Raji (cell line): ENCODE measurements around the gene ADORA1.

Source experiments
- POLR2A ChIP-seq: IDR thresholded peaks from 2 replicates; pipeline ENCODE4 v1.6.1; 2011; ENCODE audit warnings: low read depth, low read length, control low read depth; ENCODE audit not compliant: insufficient read depth

Gene ADORA1

GRCh38 chr1:203127666-203128430 is at the start of gene ADORA1:
ADORA1 (plus strand) TSS chr1:203127726; CDS start chr1:203128842, 1,116 bp downstream.
- no peak for TF ChIP-seq POLR2A

DNA sequence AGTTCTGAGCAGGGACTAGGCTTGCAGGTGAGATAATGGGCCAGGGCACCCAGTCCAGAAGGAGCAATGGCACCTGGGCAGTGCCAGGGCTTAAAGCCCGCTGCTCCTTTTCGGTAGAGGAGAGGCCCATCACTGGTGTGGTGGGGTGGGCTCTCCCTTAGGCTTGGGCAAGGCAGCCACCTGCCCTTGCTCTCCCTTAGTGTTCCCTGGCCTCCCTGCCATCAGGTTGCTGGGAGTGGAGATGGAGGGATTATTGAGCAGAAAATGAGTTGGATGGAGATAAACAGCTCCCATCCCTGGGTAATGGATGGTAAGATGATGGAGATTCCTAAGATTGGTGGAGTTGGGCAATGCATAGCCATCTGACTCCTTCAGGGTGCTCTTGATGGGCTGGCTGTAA is 49.6 kb upstream of the ADORA1 start:
- no peak for TF ChIP-seq POLR2A

- TF ChIP-seq POLR2A, result no peak
Measured at GRCh38 chr1:203078478-203078877, 49.0 kb upstream of the ADORA1 start.

DNA sequence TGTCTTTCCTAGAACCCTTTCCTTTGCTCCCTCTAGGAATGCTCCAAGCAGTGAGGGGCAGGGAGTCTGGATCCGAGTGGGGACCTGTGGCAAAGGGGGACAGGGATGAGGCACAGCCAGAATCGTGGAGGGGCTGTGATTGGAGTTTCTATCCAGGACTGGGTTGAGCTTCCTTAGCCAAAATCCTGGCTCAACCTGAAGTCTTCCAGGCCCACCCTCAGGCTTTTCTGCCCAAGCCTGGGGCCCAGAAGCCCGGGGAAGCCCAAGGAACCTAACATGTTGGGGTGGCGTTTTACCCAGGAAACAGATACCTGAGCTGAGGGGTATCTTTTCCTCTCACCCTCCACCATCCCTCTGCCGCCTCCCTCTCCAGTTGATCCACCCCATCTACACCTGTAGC is 47.1 kb upstream of the ADORA1 start:
- no peak for TF ChIP-seq POLR2A

DNA sequence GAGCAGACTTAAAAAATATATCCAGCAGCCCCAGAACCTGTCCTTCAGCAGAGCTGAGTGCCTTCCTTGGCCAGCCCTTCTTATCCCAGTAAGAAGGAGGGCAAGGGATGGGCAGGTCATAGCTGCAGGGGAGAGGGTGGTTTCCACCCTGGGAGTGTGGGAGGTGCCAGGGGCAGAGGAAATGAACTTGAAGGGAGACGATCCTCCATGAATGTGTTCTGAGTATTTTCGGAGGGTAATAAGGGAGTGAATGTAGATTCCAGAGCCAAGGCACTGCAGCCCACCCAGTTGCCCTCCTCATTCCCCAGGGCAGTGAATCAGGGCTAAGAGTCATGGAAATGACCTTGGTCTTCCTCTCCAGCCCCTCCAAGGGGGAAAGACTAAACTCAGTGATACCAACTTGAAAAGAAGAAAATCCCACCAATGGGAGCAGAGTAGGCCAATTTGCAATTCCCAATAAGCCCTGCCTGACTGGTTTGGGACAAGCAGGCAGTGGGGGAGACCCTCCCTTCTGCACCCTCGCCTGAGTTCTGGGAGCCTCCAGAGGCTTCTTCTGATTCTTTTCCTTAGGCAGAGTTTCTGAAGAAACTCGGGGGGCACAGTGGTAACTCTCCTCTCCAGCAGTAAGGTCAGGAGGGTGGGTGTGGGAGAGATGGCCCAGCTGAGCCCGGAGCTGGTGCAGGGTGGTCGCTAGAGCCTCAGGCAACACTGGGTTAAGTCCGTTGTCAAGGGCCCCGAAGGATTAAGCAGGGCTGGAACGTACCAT is 45.9 kb upstream of the ADORA1 start:
- no peak for TF ChIP-seq POLR2A

DNA sequence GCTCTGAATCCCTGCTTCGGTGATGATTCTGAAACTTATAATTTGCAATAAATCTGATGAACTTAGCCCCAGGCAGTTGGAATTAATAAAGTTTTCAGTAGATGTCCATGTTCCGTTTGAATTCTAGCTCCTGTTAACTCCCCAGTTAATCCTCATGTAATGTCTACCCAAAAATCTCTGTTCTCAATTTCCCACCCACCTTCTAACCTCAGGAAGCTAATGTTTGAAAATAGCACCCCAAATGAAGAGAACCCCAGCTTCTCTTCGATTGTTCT is 45.4 kb upstream of the ADORA1 start:
- TF ChIP-seq POLR2A, result no peak

GRCh38 chr1:203082571-203083462 is 44.7 kb upstream of the ADORA1 start:
- no peak for TF ChIP-seq POLR2A

DNA sequence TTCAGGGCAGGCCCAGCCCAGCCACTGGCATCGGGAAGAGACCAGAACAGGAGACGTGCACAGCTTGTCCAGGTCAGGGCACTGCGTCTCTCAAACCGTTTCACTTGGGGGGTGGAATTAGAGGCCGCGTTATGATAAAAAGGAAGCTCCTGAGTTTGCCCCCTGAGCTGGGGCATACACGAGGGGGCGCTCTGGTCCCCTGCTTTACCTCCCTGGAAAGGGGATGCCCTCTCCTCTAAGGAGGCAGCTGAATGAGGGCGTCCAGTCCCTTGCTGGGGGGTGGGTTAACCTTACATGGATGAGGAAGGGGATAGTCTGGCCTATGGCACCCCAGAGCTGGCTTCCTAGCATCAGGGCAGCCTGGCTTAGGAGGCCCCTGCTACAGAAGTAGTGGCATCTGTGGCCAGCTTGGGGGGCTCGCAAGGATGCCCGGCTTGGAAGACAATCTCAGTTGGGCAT is 44.0 kb upstream of the ADORA1 start:
- no peak for TF ChIP-seq POLR2A

- no peak for TF ChIP-seq POLR2A
Measured at GRCh38 chr1:203084588-203085527, 42.7 kb upstream of the ADORA1 start.

GRCh38 chr1:203085528-203086406 is 41.8 kb upstream of the ADORA1 start, which contains the start of gene MYOG:
MYOG (minus strand) TSS chr1:203086012; CDS start chr1:203085961, 51 bp downstream.
- no peak for TF ChIP-seq POLR2A

DNA sequence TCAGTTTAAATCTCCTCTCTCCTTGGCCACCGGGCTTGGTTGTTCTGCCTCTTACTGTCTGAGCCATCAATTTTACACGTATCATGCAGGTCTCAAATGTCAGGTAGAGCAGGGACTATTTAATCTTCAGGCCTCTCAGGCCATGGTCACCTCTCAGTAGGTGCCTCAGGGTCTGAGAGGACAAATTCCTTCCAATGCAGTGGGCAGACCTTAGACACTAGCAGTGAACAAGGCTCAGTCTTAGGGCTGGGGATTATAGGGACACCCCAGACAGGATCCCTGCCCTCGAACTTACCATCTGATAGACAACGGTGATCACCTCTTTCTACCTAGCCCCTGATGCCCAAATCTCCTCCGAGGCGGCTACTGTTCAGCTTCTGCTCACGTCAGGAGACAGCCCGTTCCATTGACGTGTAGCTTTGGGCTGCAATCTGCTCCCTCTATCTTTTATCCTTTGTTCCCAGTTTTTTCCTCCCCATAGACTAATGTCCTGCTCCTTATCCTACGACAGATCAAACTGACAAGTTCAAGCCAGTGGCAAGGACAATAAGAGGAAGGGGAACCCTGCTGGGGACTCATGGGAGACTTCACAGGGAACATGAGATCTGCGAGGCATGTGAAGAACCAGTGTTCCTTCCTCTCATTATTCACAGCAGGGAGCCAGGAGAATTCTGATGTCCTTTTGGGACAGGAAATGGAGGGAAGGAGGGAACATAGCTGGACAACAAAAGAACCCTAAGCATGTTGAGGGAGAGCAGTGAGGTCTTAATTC is 40.3 kb upstream of the ADORA1 start:
- TF ChIP-seq POLR2A, result no peak

DNA sequence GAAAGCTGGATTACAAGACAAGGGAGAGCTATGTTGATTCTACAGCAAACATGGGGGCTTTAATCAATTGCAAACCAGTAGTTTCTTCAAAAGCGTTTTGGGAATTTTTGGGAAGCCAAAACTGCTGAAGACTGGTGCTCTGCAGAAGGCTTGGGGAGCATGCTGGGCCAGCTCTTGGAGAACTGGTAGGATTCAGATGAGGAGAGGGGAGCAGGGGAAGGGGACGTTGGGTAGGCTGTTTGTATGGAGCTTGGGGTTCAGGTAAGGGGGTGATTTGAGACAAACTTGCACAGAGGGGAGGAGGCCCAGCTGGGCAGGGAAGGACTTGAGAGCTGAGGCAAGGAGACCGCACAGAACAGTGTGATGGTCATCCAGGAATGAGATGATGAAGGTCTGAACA is 39.1 kb upstream of the ADORA1 start:
- TF ChIP-seq POLR2A, result no peak

- no peak for TF ChIP-seq POLR2A
Measured at GRCh38 chr1:203089001-203089650, 38.4 kb upstream of the ADORA1 start.

- no peak for TF ChIP-seq POLR2A
Measured at GRCh38 chr1:203089651-203090045, 37.9 kb upstream of the ADORA1 start.
